Caco-2 (cell line): ENCODE results near the gene PFKP. TPM values are rescaled to one million over a fixed set of nuclear protein-coding genes. Genes with fewer than 3 reads are reported as not detected.

Source experiments
- BruUV-seq: library from RNA; stranded (reverse); fragments of 400-500 nt; replicated peaks from 2 replicates; lab custom pipeline; 2021; lab: Mats Ljungman, UMichigan
- CTCF ChIA-PET: fragments of 300-600 bp; sonication (Branson Sonifier 250); formaldehyde crosslinking; loops from one replicate; lab custom pipeline; 2022; ENCODE audit warnings: antibody characterized with exemption; lab: Charles Lee
- POLR2A ChIA-PET: fragments of 300-600 bp; sonication (Branson Sonifier 250); formaldehyde crosslinking; loops from one replicate; lab custom pipeline; 2022; ENCODE audit warnings: antibody characterized with exemption; lab: Charles Lee
- DNase-seq, 2 experiments: peaks; one replicate each; pipeline versions ENCODE4 v3.0.0 to v3.0.0-alpha.2; 2020 to 2022
- H3K27me3 ChIP-seq: replicated peaks from 2 replicates; pipeline ENCODE4 v1.6.0; 2011; ENCODE audit warnings: low read length; ENCODE audit not compliant: control insufficient read depth, insufficient read depth
- H3K36me3 ChIP-seq: 2 replicates; pipeline ENCODE4 v1.5.1; 2011; ENCODE audit warnings: low read length; ENCODE audit not compliant: control insufficient read depth, insufficient read depth
- H3K4me1 ChIP-seq: fragments of 250-450 bp; sonication (Bioruptor Pico); 2 replicates; pipeline ENCODE4 v1.5.1; 2020; ENCODE audit warnings: mild to moderate bottlenecking
- H3K4me3 ChIP-seq: 2 replicates; pipeline ENCODE4 v1.5.1; 2011; ENCODE audit warnings: low read depth, mild to moderate bottlenecking, control low read depth, low read length
- H3K9me3 ChIP-seq: fragments of 250-450 bp; sonication (Bioruptor Pico); 2 replicates; pipeline ENCODE4 v1.5.1; 2020; ENCODE audit warnings: mild to moderate bottlenecking, moderate library complexity
- H3K27ac Mint-ChIP-seq: one replicate; pipeline ENCODE4 v1.8.0; 2022; ENCODE audit warnings: mixed read lengths; ENCODE audit not compliant: unreplicated experiment
- H3K27me3 Mint-ChIP-seq: one replicate; pipeline ENCODE4 v1.8.0; 2022; ENCODE audit warnings: mixed read lengths; ENCODE audit not compliant: insufficient read depth, unreplicated experiment
- H3K36me3 Mint-ChIP-seq: one replicate; pipeline ENCODE4 v1.8.0; 2022; ENCODE audit warnings: mild to moderate bottlenecking, mixed read lengths; ENCODE audit not compliant: insufficient read depth, unreplicated experiment
- H3K4me1 Mint-ChIP-seq: one replicate; pipeline ENCODE4 v1.8.0; 2022; ENCODE audit warnings: low read depth, mixed read lengths; ENCODE audit not compliant: unreplicated experiment
- H3K4me3 Mint-ChIP-seq: one replicate; pipeline ENCODE4 v1.8.0; 2022; ENCODE audit warnings: mild to moderate bottlenecking, moderate library complexity, mixed read lengths; ENCODE audit not compliant: unreplicated experiment
- H3K9me3 Mint-ChIP-seq: one replicate; pipeline ENCODE4 v1.8.0; 2022; ENCODE audit warnings: mixed read lengths; ENCODE audit not compliant: unreplicated experiment
- intact Hi-C: fragments of 100-400 bp; cut with micrococcal nuclease; formaldehyde crosslinking; loops from one replicate; pipeline ENCODE4 v1.10.0; 2022; ENCODE audit not compliant: unreplicated experiment
- total RNA-seq: library from RNA; stranded (reverse); gene quantifications from 2 replicates; pipeline ENCODE4 v1.2.3, GENCODE V29; 2022
- TF ChIP-seq, protein P1 (sequence below), 2 experiments: fragments of 200-600 bp in 1 of 2; IDR thresholded peaks; 1 replicate in 1 of 2; 2 replicates in 1 of 2; pipeline versions ENCODE4 v1.5.1 to v1.8.0; 2011 to 2022; ENCODE audit warnings: antibody characterized with exemption in 1 of 2, control low read depth in 1 of 2, inconsistent platforms in 1 of 2, low read depth in 1 of 2, low read length in 1 of 2, mild to moderate bottlenecking in 1 of 2, moderate library complexity in 1 of 2; ENCODE audit not compliant: insufficient read depth in 1 of 2, severe bottlenecking in 1 of 2, unreplicated experiment in 1 of 2

The PFKP gene
- total RNA-seq, 1 experiment from 2014 or later = 218 TPM

DNA sequence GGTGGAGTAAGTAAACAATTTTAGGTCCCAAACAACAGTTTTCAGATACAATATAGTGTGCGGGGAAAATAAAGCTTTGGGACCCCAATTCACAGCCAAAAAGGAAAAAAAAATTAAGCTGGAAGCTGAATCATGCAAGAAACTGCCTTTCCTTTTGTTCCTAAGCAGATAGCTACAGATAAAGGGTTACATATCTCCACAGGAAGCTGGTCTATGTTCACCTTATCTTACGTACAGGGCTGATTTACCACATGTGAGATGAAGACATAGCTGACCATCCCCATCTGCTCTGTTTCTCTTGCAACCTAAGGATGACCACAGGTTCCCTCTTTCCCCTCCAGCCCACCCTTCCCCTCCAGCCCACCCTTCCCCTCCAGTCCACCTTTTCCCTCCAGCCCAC is 14.2 kb upstream of the PFKP start:
- Mint-ChIP-seq H3K4me3 (no peak overlapping the region), H3K36me3 (no peaks in the 10 kb centered on the region), H3K9me3 (no peaks in the 10 kb centered on the region), H3K27ac (no peak overlapping the region), H3K27me3 (no peaks in the 10 kb centered on the region), H3K4me1 (peaks cover 27% of the 10 kb centered on the region)
- H3K27me3 ChIP-seq = no peaks in the 10 kb centered on the region
- POLR2A ChIA-PET = interaction anchor here (1.3 kb wide), 1 partner anchor 42 kb away, joined by 7 read pairs; no protein-coding TSS in a partner anchor
- no peak for DNase-seq
- H3K4me1 ChIP-seq = peaks cover 53% of the 10 kb centered on the region
- no peak overlapping the region for H3K4me3 ChIP-seq
- TF ChIP-seq, protein P1, sequence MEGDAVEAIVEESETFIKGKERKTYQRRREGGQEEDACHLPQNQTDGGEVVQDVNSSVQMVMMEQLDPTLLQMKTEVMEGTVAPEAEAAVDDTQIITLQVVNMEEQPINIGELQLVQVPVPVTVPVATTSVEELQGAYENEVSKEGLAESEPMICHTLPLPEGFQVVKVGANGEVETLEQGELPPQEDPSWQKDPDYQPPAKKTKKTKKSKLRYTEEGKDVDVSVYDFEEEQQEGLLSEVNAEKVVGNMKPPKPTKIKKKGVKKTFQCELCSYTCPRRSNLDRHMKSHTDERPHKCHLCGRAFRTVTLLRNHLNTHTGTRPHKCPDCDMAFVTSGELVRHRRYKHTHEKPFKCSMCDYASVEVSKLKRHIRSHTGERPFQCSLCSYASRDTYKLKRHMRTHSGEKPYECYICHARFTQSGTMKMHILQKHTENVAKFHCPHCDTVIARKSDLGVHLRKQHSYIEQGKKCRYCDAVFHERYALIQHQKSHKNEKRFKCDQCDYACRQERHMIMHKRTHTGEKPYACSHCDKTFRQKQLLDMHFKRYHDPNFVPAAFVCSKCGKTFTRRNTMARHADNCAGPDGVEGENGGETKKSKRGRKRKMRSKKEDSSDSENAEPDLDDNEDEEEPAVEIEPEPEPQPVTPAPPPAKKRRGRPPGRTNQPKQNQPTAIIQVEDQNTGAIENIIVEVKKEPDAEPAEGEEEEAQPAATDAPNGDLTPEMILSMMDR (IDR thresholded peaks at IDR 0.05; ENCODE audit: insufficient read depth in 1 of 2, low read depth in 1 of 2, low read length in 1 of 2, severe bottlenecking in 1 of 2, unreplicated experiment in 1 of 2) = no peak
- BruUV-seq = no TSS peak
- CTCF ChIA-PET = no interaction called here
- intact Hi-C loops = no loop called here
- no peaks in the 10 kb centered on the region for H3K36me3 ChIP-seq
- H3K9me3 ChIP-seq = no peaks in the 10 kb centered on the region

DNA sequence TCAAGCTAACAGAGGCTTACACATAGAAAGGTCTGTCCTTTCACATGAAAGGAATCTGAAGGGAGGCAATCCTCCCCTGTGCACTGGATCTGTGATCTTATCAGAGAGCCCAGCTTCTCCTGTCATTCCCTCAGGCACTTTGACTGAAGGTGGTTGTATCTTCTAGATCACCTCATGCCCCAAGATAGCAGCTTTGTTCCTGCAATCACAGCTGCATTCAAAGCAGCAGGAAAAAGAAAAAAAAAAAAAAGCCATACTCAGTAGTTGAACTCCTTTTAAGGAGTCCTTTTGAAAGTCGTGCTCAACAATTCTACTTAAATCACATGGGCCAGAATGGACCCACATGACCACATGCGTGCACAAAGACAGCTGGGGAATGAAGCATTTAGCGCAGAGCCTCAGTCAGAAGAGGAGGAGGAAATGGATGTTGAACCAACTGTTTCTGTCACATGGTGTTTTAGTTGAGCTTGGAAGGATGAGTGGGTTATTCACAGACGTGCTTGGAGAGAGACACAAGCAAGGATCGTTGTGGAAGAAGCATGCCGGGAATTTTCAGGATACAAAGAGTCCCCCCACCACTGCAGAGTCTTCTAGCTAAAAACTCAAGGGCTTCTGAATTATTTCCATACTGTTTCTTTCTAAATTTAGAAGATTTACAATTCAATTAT is 13.0 kb upstream of the PFKP start:
- Mint-ChIP-seq H3K4me1 (peaks cover 27% of the 10 kb centered on the region), H3K36me3 (no peaks in the 10 kb centered on the region), H3K9me3 (no peaks in the 10 kb centered on the region), H3K27ac (peak overlapping the region; percentile 80), H3K27me3 (no peaks in the 10 kb centered on the region), H3K4me3 (peak overlapping the region; percentile 41)
- Histone ChIP-seq H3K4me1 (peaks cover 53% of the 10 kb centered on the region), H3K4me3 (no peak overlapping the region), H3K27me3 (no peaks in the 10 kb centered on the region), H3K36me3 (no peaks in the 10 kb centered on the region), H3K9me3 (no peaks in the 10 kb centered on the region)
- CTCF ChIA-PET = no interaction called here
- intact Hi-C loops = loop anchor here (1.0 kb wide), 1 partner anchor 40 kb away; no protein-coding TSS in a partner anchor
- TF ChIP-seq, protein P1 (IDR thresholded peaks at IDR 0.05; ENCODE audit: insufficient read depth in 1 of 2, low read depth in 1 of 2, low read length in 1 of 2, severe bottlenecking in 1 of 2, unreplicated experiment in 1 of 2) = no peak
- peak; percentile 62 to 82 for DNase-seq
- POLR2A ChIA-PET = interaction anchor here (0.5 to 1.4 kb wide), 4 partner anchors 14 to 773 kb away, joined by 3 to 7 read pairs (median 4); partner anchors contain the start of gene PITRM1
- no TSS peak for BruUV-seq

DNA sequence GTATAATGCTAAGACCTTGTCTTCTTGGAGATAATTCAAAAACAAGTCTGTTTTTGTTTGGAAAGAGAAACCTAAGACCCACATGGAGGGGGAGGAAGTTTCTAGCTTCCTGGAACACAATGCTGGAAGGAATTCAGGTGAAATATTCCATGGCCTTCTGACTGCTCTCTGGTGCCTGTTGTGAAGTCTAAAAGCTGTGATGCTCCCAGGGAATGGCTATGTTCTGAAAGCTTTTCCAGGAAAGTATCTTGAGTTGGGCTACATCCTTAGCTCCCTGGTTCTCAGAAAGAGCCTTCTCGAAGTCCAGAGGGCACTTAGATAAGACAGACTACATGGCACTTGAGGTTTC is 12.5 kb upstream of the PFKP start:
- ChIA-PET CTCF (no interaction called here), POLR2A (interaction anchor here (1.4 kb wide), 1 partner anchor 118 kb away, joined by 5 read pairs; the partner anchor contains the start of gene PITRM1)
- TSS peak; percentile 75 for BruUV-seq
- H3K4me1 ChIP-seq = peaks cover 55% of the 10 kb centered on the region
- no peaks in the 10 kb centered on the region for H3K9me3 ChIP-seq
- Mint-ChIP-seq H3K4me1 (peaks cover 25% of the 10 kb centered on the region), H3K9me3 (no peaks in the 10 kb centered on the region), H3K36me3 (no peaks in the 10 kb centered on the region), H3K27me3 (no peaks in the 10 kb centered on the region), H3K4me3 (no peak overlapping the region), H3K27ac (peak overlapping the region; percentile 80)
- no peaks in the 10 kb centered on the region for H3K36me3 ChIP-seq
- no peak overlapping the region for H3K4me3 ChIP-seq
- intact Hi-C loops = loop anchor here (1.0 kb wide), 1 partner anchor 39 kb away; no protein-coding TSS in a partner anchor
- no peak for DNase-seq
- no peaks in the 10 kb centered on the region for H3K27me3 ChIP-seq
- TF ChIP-seq, protein P1 (IDR thresholded peaks at IDR 0.05; ENCODE audit: insufficient read depth in 1 of 2, low read depth in 1 of 2, low read length in 1 of 2, severe bottlenecking in 1 of 2, unreplicated experiment in 1 of 2) = no peak
